Panc1 (cell line): ENCODE results near the gene ZNF493.

Experiments used
- POLR2AphosphoS5 ChIP-seq: IDR thresholded peaks from 2 replicates; pipeline ENCODE4 v1.6.1; 2012; ENCODE audit warnings: mild to moderate bottlenecking, low read depth, low read length, moderate library complexity
- TF ChIP-seq, protein P1 (sequence below): fragments of 450-650 bp; IDR thresholded peaks from 2 replicates; pipeline ENCODE4 v1.5.1; 2017; ENCODE audit warnings: mild to moderate bottlenecking

DNA sequence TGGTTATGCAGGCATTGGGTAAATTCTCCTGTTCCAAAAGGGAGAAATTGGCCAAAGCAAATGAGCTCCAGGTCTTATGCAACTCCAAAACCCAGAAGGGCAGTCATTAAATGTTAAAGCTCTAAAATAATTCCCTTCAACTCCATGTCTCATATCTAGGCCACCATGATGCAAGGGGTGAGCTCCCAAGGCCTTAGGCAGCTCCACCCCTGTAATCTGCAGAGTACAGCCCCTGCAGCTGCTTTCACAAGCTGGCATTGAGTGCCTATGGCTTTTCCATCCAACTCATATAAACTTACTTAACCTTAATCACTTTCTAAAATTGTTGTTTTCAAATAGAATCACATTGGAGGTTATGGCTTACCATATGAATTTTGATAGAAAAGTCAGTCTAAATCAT lies 63.8 kb downstream of the ZNF493 start:
- TF ChIP-seq POLR2AphosphoS5 = no peak
- TF ChIP-seq, protein P1, sequence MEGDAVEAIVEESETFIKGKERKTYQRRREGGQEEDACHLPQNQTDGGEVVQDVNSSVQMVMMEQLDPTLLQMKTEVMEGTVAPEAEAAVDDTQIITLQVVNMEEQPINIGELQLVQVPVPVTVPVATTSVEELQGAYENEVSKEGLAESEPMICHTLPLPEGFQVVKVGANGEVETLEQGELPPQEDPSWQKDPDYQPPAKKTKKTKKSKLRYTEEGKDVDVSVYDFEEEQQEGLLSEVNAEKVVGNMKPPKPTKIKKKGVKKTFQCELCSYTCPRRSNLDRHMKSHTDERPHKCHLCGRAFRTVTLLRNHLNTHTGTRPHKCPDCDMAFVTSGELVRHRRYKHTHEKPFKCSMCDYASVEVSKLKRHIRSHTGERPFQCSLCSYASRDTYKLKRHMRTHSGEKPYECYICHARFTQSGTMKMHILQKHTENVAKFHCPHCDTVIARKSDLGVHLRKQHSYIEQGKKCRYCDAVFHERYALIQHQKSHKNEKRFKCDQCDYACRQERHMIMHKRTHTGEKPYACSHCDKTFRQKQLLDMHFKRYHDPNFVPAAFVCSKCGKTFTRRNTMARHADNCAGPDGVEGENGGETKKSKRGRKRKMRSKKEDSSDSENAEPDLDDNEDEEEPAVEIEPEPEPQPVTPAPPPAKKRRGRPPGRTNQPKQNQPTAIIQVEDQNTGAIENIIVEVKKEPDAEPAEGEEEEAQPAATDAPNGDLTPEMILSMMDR = no peak
